Measurements from ENCODE around the gene PDIA6.

PDIA6 gene

GRCh38 chr2:10750610-10751009, 62.0 kb downstream of the PDIA6 start:
- Histone ChIP-seq H3K79me2 (ENCODE audit: low read length) (no peaks in the 10 kb centered on the region), H3K9ac (ENCODE audit: low read length) (no peak overlapping the region), H3K4me1 (ENCODE audit: low read length) (peaks cover 5% of the 10 kb centered on the region), H3K4me2 (ENCODE audit: low read length) (no peak overlapping the region), H3K27me3 (ENCODE audit: low read depth, low read length) (no peaks in the 10 kb centered on the region), H4K20me1 (ENCODE audit: insufficient read depth, low read length) (no peaks in the 10 kb centered on the region), H2AFZ (ENCODE audit: low read depth, low read length) (no peak overlapping the region), H3K27ac (ENCODE audit: low read length) (no peak overlapping the region), H3K36me3 (replicated peaks; ENCODE audit: low read depth, low read length) (no peaks in the 10 kb centered on the region), H3K9me3 (ENCODE audit: insufficient read depth, low read length) (no peaks in the 10 kb centered on the region), H3K4me3 (ENCODE audit: low read length) (no peak overlapping the region)
- TF ChIP-seq EZH2phosphoT487 (IDR thresholded peaks at IDR 0.05; ENCODE audit: low read depth) (no peak), CTCF (IDR thresholded peaks at IDR 0.05; ENCODE audit: low read depth, low read length) (no peak)

- Histone ChIP-seq H3K4me1 (ENCODE audit: low read length) (peaks cover 10% of the 10 kb centered on the region), H3K36me3 (replicated peaks; ENCODE audit: low read depth, low read length) (no peaks in the 10 kb centered on the region), H4K20me1 (ENCODE audit: insufficient read depth, low read length) (no peaks in the 10 kb centered on the region), H3K27me3 (ENCODE audit: low read depth, low read length) (no peaks in the 10 kb centered on the region), H3K9me3 (ENCODE audit: insufficient read depth, low read length) (no peaks in the 10 kb centered on the region), H3K27ac (ENCODE audit: low read length) (no peak overlapping the region), H2AFZ (ENCODE audit: low read depth, low read length) (no peak overlapping the region), H3K4me2 (ENCODE audit: low read length) (no peak overlapping the region), H3K79me2 (ENCODE audit: low read length) (no peaks in the 10 kb centered on the region), H3K4me3 (ENCODE audit: low read length) (no peak overlapping the region), H3K9ac (ENCODE audit: low read length) (no peak overlapping the region)
- no peak for TF ChIP-seq EZH2phosphoT487 (IDR thresholded peaks at IDR 0.05; ENCODE audit: low read depth)
Observed at GRCh38 chr2:10742666-10743065, 69.9 kb downstream of the PDIA6 start.

- H3K36me3 ChIP-seq (replicated peaks; ENCODE audit: low read depth, low read length), result no peaks in the 10 kb centered on the region
- TF ChIP-seq CTCF (IDR thresholded peaks at IDR 0.05; ENCODE audit: low read depth, low read length), result no peak
- no peak for TF ChIP-seq EZH2phosphoT487 (IDR thresholded peaks at IDR 0.05; ENCODE audit: low read depth)
- no peak overlapping the region for H3K9ac ChIP-seq (ENCODE audit: low read length)
- H3K27me3 ChIP-seq (ENCODE audit: low read depth, low read length), result no peaks in the 10 kb centered on the region
- H3K27ac ChIP-seq (ENCODE audit: low read length), result no peak overlapping the region
- peaks cover 10% of the 10 kb centered on the region for H3K4me1 ChIP-seq (ENCODE audit: low read length)
- no peaks in the 10 kb centered on the region for H4K20me1 ChIP-seq (ENCODE audit: insufficient read depth, low read length)
- no peaks in the 10 kb centered on the region for H3K79me2 ChIP-seq (ENCODE audit: low read length)
- H3K4me3 ChIP-seq (ENCODE audit: low read length), result no peak overlapping the region
- H2AFZ ChIP-seq (ENCODE audit: low read depth, low read length), result no peak overlapping the region
- H3K9me3 ChIP-seq (ENCODE audit: insufficient read depth, low read length), result no peaks in the 10 kb centered on the region
- no peak overlapping the region for H3K4me2 ChIP-seq (ENCODE audit: low read length)
Observed at GRCh38 chr2:10741139-10741538, 71.4 kb downstream of the PDIA6 start.

GRCh38 chr2:10740226-10740625, 72.4 kb downstream of the PDIA6 start:
- TF ChIP-seq CTCF (IDR thresholded peaks at IDR 0.05; ENCODE audit: low read depth, low read length) (no peak), EZH2phosphoT487 (IDR thresholded peaks at IDR 0.05; ENCODE audit: low read depth) (no peak)
- H3K4me2 ChIP-seq (ENCODE audit: low read length), result no peak overlapping the region
- H3K36me3 ChIP-seq (replicated peaks; ENCODE audit: low read depth, low read length), result no peaks in the 10 kb centered on the region
- H3K27ac ChIP-seq (ENCODE audit: low read length), result no peak overlapping the region
- H3K4me3 ChIP-seq (ENCODE audit: low read length), result no peak overlapping the region
- H3K9ac ChIP-seq (ENCODE audit: low read length), result no peak overlapping the region
- H3K27me3 ChIP-seq (ENCODE audit: low read depth, low read length), result no peaks in the 10 kb centered on the region
- no peaks in the 10 kb centered on the region for H3K79me2 ChIP-seq (ENCODE audit: low read length)
- no peaks in the 10 kb centered on the region for H4K20me1 ChIP-seq (ENCODE audit: insufficient read depth, low read length)
- no peaks in the 10 kb centered on the region for H3K9me3 ChIP-seq (ENCODE audit: insufficient read depth, low read length)
- H2AFZ ChIP-seq (ENCODE audit: low read depth, low read length), result no peak overlapping the region
- peaks cover 3% of the 10 kb centered on the region for H3K4me1 ChIP-seq (ENCODE audit: low read length)

- H3K9me3 ChIP-seq (ENCODE audit: insufficient read depth, low read length), result no peaks in the 10 kb centered on the region
- H3K4me3 ChIP-seq (ENCODE audit: low read length), result no peak overlapping the region
- H3K27ac ChIP-seq (ENCODE audit: low read length), result no peak overlapping the region
- H3K9ac ChIP-seq (ENCODE audit: low read length), result no peak overlapping the region
- no peaks in the 10 kb centered on the region for H4K20me1 ChIP-seq (ENCODE audit: insufficient read depth, low read length)
- H3K79me2 ChIP-seq (ENCODE audit: low read length), result no peaks in the 10 kb centered on the region
- no peaks in the 10 kb centered on the region for H3K36me3 ChIP-seq (replicated peaks; ENCODE audit: low read depth, low read length)
- TF ChIP-seq EZH2phosphoT487 (IDR thresholded peaks at IDR 0.05; ENCODE audit: low read depth), result no peak
- no peak for TF ChIP-seq CTCF (IDR thresholded peaks at IDR 0.05; ENCODE audit: low read depth, low read length)
- H3K27me3 ChIP-seq (ENCODE audit: low read depth, low read length), result no peaks in the 10 kb centered on the region
- H3K4me1 ChIP-seq (ENCODE audit: low read length), result no peaks in the 10 kb centered on the region
- H2AFZ ChIP-seq (ENCODE audit: low read depth, low read length), result no peak overlapping the region
- no peak overlapping the region for H3K4me2 ChIP-seq (ENCODE audit: low read length)
Observed at GRCh38 chr2:10738192-10738591, 74.4 kb downstream of the PDIA6 start.

Measured in OCI-LY3 (cell line).